ENCODE measurements around the gene CFAP99. TPM values are rescaled to one million over a fixed set of nuclear protein-coding genes. Genes with fewer than 3 reads are reported as not detected.

The CFAP99 gene
- total and polyA plus RNA-seq, 2 of the 8 experiments (the other 6 are each of a cell fraction or from before 2014, with no cell fraction given) = not detected

GRCh38 chr4:2451821-2452785 lies 33.3 kb downstream of the CFAP99 start (continued):
- TF ChIP-seq CHD7 (IDR thresholded peaks at IDR 0.05; ENCODE audit: insufficient replicate concordance, low read length) (no peak), CBX8 (IDR thresholded peaks at IDR 0.05; ENCODE audit: borderline replicate concordance, low read depth, low read length) (no peak), SIX5 (IDR thresholded peaks at IDR 0.05; ENCODE audit: low read depth, low read length) (no peak), SIRT6 (IDR thresholded peaks at IDR 0.05; ENCODE audit: low read length) (no peak)

Data from H1 (cell line).